Mesenchymal stem cell (in vitro differentiated cells and primary cell): Measurements from ENCODE around the gene SULT1C2.
A peak's percentile ranks its signal among the peaks of the same experiment; 100 is the strongest.

Experiments used
- DNase-seq: peaks from one replicate; pipeline ENCODE4 v3.0.0-alpha.2; 2013
- H2AFZ ChIP-seq: one replicate; pipeline ENCODE4 v1.6.1; 2013; ENCODE audit warnings: low read depth, mild to moderate bottlenecking, control low read depth, inconsistent platforms, low read length, moderate library complexity
- H2AK5ac ChIP-seq: 2 replicates; pipeline ENCODE4 v1.6.1; 2013; ENCODE audit warnings: low read length, moderate library complexity, mild to moderate bottlenecking, inconsistent platforms; ENCODE audit not compliant: severe bottlenecking
- H2BK120ac ChIP-seq: one replicate; pipeline ENCODE4 v1.6.1; 2013; ENCODE audit warnings: low read depth, mild to moderate bottlenecking, inconsistent platforms, low read length, moderate library complexity
- H2BK12ac ChIP-seq, 2 experiments: one replicate each; pipeline ENCODE4 v1.6.1; 2013; ENCODE audit warnings: inconsistent platforms in 2 of 2, low read length in 2 of 2, mild to moderate bottlenecking in 2 of 2, moderate library complexity in 2 of 2, control low read depth in 1 of 2
- H2BK15ac ChIP-seq: one replicate; pipeline ENCODE4 v1.6.1; 2013; ENCODE audit warnings: mild to moderate bottlenecking, low read depth, inconsistent platforms; ENCODE audit not compliant: poor library complexity, severe bottlenecking
- H2BK5ac ChIP-seq: 2 replicates; pipeline ENCODE4 v1.6.1; 2013; ENCODE audit warnings: low read depth, mild to moderate bottlenecking, low read length, control low read depth, inconsistent platforms; ENCODE audit not compliant: poor library complexity, severe bottlenecking
- H3K14ac ChIP-seq, 2 experiments: one replicate each; pipeline ENCODE4 v1.6.1; 2013; ENCODE audit warnings: inconsistent platforms in 2 of 2, low read length in 2 of 2, control low read depth in 1 of 2, mild to moderate bottlenecking in 1 of 2, moderate library complexity in 1 of 2
- H3K18ac ChIP-seq, 2 experiments: one replicate each; pipeline ENCODE4 v1.6.1; 2013; ENCODE audit warnings: inconsistent platforms in 2 of 2, low read length in 2 of 2, control low read depth in 1 of 2, low read depth in 1 of 2, mild to moderate bottlenecking in 1 of 2
- H3K23ac ChIP-seq, 2 experiments: one replicate each; pipeline ENCODE4 v1.6.1; 2013; ENCODE audit warnings: inconsistent platforms in 2 of 2, low read length in 2 of 2, mild to moderate bottlenecking in 2 of 2, moderate library complexity in 2 of 2, control low read depth in 1 of 2
- H3K27ac ChIP-seq: 2 replicates; pipeline ENCODE4 v1.5.1; 2013; ENCODE audit warnings: mild to moderate bottlenecking, moderate library complexity, low read length, control low read depth, inconsistent platforms; ENCODE audit not compliant: poor library complexity, severe bottlenecking
- H3K27me3 ChIP-seq, 2 experiments: 2 replicates each; pipeline versions ENCODE4 v1.6.1 to v1.7.0; 2013; ENCODE audit warnings: low read length in 2 of 2, mild to moderate bottlenecking in 2 of 2, moderate library complexity in 2 of 2, control low read depth in 1 of 2, inconsistent platforms in 1 of 2; ENCODE audit not compliant: control insufficient read depth in 1 of 2, insufficient read depth in 1 of 2
- H3K36me3 ChIP-seq, 2 experiments: 2 replicates each; pipeline versions ENCODE4 v1.6.1 to v1.7.0; 2013; ENCODE audit warnings: low read length in 2 of 2, control low read depth in 1 of 2, inconsistent platforms in 1 of 2, low read depth in 1 of 2, mild to moderate bottlenecking in 1 of 2; ENCODE audit not compliant: insufficient read depth in 2 of 2, control insufficient read depth in 1 of 2
- H3K4ac ChIP-seq, 2 experiments: one replicate each; pipeline ENCODE4 v1.6.1; 2013; ENCODE audit warnings: inconsistent platforms in 2 of 2, low read length in 2 of 2, mild to moderate bottlenecking in 2 of 2, moderate library complexity in 2 of 2, control low read depth in 1 of 2, low read depth in 1 of 2
- H3K4me1 ChIP-seq: 2 replicates; pipeline ENCODE4 v1.6.1; 2013; ENCODE audit warnings: low read depth, low read length, control low read depth; ENCODE audit not compliant: control insufficient read depth, insufficient read depth
- H3K4me2 ChIP-seq: 2 replicates; pipeline ENCODE4 v1.6.1; 2013; ENCODE audit warnings: low read length, mild to moderate bottlenecking, inconsistent platforms; ENCODE audit not compliant: poor library complexity, severe bottlenecking
- H3K4me3 ChIP-seq, 2 experiments: 2 replicates each; pipeline versions ENCODE4 v1.5.1 to v1.7.0; 2013; ENCODE audit warnings: low read length in 2 of 2, mild to moderate bottlenecking in 2 of 2, control low read depth in 1 of 2, low read depth in 1 of 2; ENCODE audit not compliant: insufficient read depth in 1 of 2
- H3K79me1 ChIP-seq: replicated peaks from 2 replicates; pipeline ENCODE4 v1.6.1; 2013; ENCODE audit warnings: mild to moderate bottlenecking, control low read depth, low read length, inconsistent platforms; ENCODE audit not compliant: poor library complexity, severe bottlenecking
- H3K9ac ChIP-seq: 2 replicates; pipeline ENCODE4 v1.7.0; 2013; ENCODE audit warnings: mild to moderate bottlenecking, low read length, moderate library complexity
- H3K9me3 ChIP-seq: 2 replicates; pipeline ENCODE4 v1.7.0; 2013; ENCODE audit warnings: mild to moderate bottlenecking, low read length; ENCODE audit not compliant: control insufficient read depth
- H4K8ac ChIP-seq: one replicate; pipeline ENCODE4 v1.6.1; 2013; ENCODE audit warnings: inconsistent platforms, mild to moderate bottlenecking, low read length, moderate library complexity
- H4K91ac ChIP-seq: one replicate; pipeline ENCODE4 v1.6.1; 2013; ENCODE audit warnings: mild to moderate bottlenecking, low read length, inconsistent platforms
- WGBS: methylation state at CpG from one replicate; pipeline ENCODE4 v1.1.7; 2013; ENCODE audit warnings: mixed read lengths; 5-methylcytosine and 5-hydroxymethylcytosine counted together

SULT1C2 gene

DNA sequence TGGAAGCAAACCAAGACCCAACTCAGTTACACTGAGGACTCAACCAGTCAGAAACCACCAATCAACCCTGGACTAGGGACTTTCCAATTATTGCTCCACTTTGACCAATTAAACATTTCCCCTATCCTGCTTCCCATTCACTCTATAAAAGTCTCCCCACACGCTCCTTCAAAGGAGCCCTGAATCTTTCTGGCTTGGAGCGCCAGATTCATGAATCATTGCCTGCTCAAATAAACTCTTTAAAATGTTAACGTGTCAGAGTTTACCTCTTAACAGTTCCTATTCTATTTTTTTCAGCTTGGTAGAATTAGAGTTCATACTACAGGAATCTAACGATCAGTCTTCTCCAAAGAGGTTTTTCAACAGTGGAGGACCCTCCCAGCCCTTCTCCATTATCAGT lies 20.7 kb upstream of the SULT1C2 start:
- no peaks in the 10 kb centered on the region for H3K27me3 ChIP-seq
- H2BK120ac ChIP-seq: no peak overlapping the region
- peaks cover 11% of the 10 kb centered on the region for H3K79me1 ChIP-seq
- H3K36me3 ChIP-seq: no peaks in the 10 kb centered on the region
- no peaks in the 10 kb centered on the region for H3K9me3 ChIP-seq
- H3K9ac ChIP-seq: peak overlapping the region; percentile 62
- peaks cover 23% of the 10 kb centered on the region for H3K4me1 ChIP-seq
- H2BK12ac ChIP-seq: no peak overlapping the region
- H2BK15ac ChIP-seq: no peak overlapping the region
- no peak overlapping the region for H2BK5ac ChIP-seq
- H2AK5ac ChIP-seq: peak overlapping the region; percentile 54
- no peak overlapping the region for H3K4ac ChIP-seq
- 24% methylated on average over 3 of the region's 4 CpGs for WGBS
- H3K18ac ChIP-seq: peak overlapping the region in 1 of 2 experiments; percentile 11
- no peak overlapping the region for H3K4me2 ChIP-seq
- no peak overlapping the region for H4K8ac ChIP-seq
- H2AFZ ChIP-seq: no peak overlapping the region
- no peak overlapping the region for H3K4me3 ChIP-seq
- peak; percentile 76 for DNase-seq
- no peak overlapping the region for H4K91ac ChIP-seq
- no peak overlapping the region for H3K23ac ChIP-seq
- H3K27ac ChIP-seq: peak overlapping the region; percentile 90
- no peak overlapping the region for H3K14ac ChIP-seq

GRCh38 chr2:108270346-108270745 lies 18.3 kb upstream of the SULT1C2 start:
- Histone ChIP-seq H3K36me3 (no peaks in the 10 kb centered on the region), H3K27me3 (no peaks in the 10 kb centered on the region), H3K4ac (no peak overlapping the region), H2AFZ (no peak overlapping the region), H2BK15ac (no peak overlapping the region), H3K4me2 (no peak overlapping the region), H2BK5ac (no peak overlapping the region), H4K91ac (no peak overlapping the region), H3K14ac (no peak overlapping the region), H3K27ac (no peak overlapping the region), H4K8ac (no peak overlapping the region), H2BK120ac (no peak overlapping the region), H3K4me1 (peaks cover 23% of the 10 kb centered on the region), H3K9ac (no peak overlapping the region), H3K9me3 (no peaks in the 10 kb centered on the region), H2BK12ac (peak overlapping the region in 1 of 2 experiments; percentile 15), H3K18ac (no peak overlapping the region), H3K4me3 (no peak overlapping the region), H2AK5ac (no peak overlapping the region), H3K23ac (no peak overlapping the region), H3K79me1 (peaks cover 13% of the 10 kb centered on the region)
- 77% methylated on average over 3 of the region's 3 CpGs for WGBS
- DNase-seq: no peak

DNA sequence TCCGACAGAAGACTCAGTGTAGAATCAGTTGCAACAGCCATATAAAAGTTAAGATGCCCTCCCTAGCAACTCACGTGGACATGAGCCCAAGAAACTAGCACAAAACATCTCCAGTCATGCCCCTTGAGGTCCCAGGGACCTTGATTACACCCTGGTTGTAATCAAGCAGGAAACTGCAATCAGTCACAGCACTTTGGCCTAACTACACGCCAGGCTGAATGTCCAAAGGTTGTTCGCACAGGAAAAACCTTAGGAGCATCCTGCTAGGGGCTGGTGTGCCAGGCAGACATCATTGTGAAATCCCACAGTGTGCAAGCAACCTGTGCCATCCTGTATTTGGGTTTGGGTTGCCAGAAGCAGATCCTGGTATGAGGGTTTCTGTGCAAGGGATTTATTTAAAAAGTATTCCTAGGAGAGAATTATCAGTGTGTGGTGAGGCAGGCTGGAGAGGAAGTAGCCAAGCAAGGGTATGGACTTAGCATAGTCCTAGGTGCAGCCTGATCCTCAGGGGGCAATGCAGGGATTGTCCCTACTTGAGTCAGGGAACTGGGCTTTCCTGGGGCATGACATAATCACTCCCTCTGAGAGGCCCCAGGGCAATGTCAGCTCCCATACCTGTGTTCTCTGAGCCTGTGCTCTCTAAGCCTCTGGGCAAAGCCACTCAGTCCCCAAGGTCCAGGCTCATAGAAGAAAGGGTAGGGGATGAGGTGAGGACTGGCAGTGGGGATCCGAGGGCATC lies 17.8 kb upstream of the SULT1C2 start:
- Histone ChIP-seq H2BK120ac (no peak overlapping the region), H2BK12ac (peak overlapping the region; percentile 0 to 1), H3K4ac (no peak overlapping the region), H4K91ac (no peak overlapping the region), H3K36me3 (no peaks in the 10 kb centered on the region), H3K23ac (no peak overlapping the region), H2BK15ac (no peak overlapping the region), H2BK5ac (no peak overlapping the region), H3K9me3 (no peaks in the 10 kb centered on the region), H3K9ac (no peak overlapping the region), H4K8ac (no peak overlapping the region), H3K79me1 (peaks cover 13% of the 10 kb centered on the region), H2AK5ac (peak overlapping the region; percentile 95), H3K14ac (no peak overlapping the region), H3K18ac (no peak overlapping the region), H3K4me2 (no peak overlapping the region), H3K27ac (peak overlapping the region; percentile 48), H3K4me3 (no peak overlapping the region), H2AFZ (no peak overlapping the region), H3K4me1 (peaks cover 23% of the 10 kb centered on the region), H3K27me3 (no peaks in the 10 kb centered on the region)
- 81% methylated on average over 5 of the region's 5 CpGs for WGBS
- DNase-seq: no peak

- Histone ChIP-seq H4K91ac (peak overlapping the region; percentile 55), H3K18ac (peak overlapping the region; percentile 23 to 52), H3K27me3 (no peaks in the 10 kb centered on the region), H3K4me3 (peak overlapping the region; percentile 5 to 52), H3K36me3 (no peaks in the 10 kb centered on the region), H2BK15ac (no peak overlapping the region), H3K23ac (no peak overlapping the region), H3K79me1 (peaks cover 13% of the 10 kb centered on the region), H3K4ac (peak overlapping the region; percentile 19 to 71), H4K8ac (peak overlapping the region; percentile 55), H2BK120ac (no peak overlapping the region), H2AFZ (peak overlapping the region; percentile 60), H3K9me3 (no peaks in the 10 kb centered on the region), H3K4me1 (peaks cover 23% of the 10 kb centered on the region), H3K4me2 (peak overlapping the region; percentile 29), H2BK5ac (peak overlapping the region; percentile 75), H3K14ac (no peak overlapping the region), H2BK12ac (peak overlapping the region in 1 of 2 experiments; percentile 34), H3K9ac (peak overlapping the region; percentile 58), H2AK5ac (peak overlapping the region; percentile 95), H3K27ac (peak overlapping the region; percentile 48)
- DNase-seq: peak; percentile 86
- WGBS: 71% methylated on average over 7 of the region's 7 CpGs
Observed at GRCh38 chr2:108271691-108272253, 16.9 kb upstream of the SULT1C2 start.
